A549 (cell line): Measurements from ENCODE around the gene RIMS1.

ENCODE experiments used
- KDM1A ChIP-seq: fragments of 200-600 bp; sonication (generic); IDR thresholded peaks from 2 replicates; pipeline ENCODE4 v1.6.1; 2016; ENCODE audit warnings: low read depth, mild to moderate bottlenecking
- POLR2A ChIP-seq: IDR thresholded peaks from 2 replicates; pipeline ENCODE4 v1.6.1; 2012; ENCODE audit warnings: mild to moderate bottlenecking, low read length
- TF ChIP-seq, protein P1 (sequence below): IDR thresholded peaks from 2 replicates; pipeline ENCODE4 v1.6.1; 2012; ENCODE audit warnings: low read depth, borderline replicate concordance

DNA sequence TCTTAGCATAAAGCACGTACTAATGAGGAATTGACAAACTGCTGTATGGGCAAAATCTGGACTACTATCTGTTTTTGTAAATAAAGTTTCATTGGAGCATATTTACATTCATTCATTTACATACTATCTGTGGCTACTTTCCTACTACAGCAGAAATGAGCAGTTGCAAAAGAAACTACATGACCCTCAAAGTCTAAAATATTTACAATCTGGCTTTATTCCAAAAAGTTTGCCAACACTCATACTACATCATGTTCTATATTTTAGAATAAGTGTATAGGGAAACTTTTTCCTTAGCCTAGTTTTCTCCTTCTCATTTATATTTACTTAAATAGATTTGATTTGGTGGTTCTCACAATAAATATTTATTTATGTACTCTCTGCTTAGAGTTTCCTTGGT, 208.2 kb downstream of the RIMS1 start:
- TF ChIP-seq, protein P1, sequence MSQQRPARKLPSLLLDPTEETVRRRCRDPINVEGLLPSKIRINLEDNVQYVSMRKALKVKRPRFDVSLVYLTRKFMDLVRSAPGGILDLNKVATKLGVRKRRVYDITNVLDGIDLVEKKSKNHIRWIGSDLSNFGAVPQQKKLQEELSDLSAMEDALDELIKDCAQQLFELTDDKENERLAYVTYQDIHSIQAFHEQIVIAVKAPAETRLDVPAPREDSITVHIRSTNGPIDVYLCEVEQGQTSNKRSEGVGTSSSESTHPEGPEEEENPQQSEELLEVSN: no peak
- no peak for TF ChIP-seq POLR2A
- no peak for TF ChIP-seq KDM1A
